ENCODE results near the gene HOXA4.

HOXA4 gene

DNA sequence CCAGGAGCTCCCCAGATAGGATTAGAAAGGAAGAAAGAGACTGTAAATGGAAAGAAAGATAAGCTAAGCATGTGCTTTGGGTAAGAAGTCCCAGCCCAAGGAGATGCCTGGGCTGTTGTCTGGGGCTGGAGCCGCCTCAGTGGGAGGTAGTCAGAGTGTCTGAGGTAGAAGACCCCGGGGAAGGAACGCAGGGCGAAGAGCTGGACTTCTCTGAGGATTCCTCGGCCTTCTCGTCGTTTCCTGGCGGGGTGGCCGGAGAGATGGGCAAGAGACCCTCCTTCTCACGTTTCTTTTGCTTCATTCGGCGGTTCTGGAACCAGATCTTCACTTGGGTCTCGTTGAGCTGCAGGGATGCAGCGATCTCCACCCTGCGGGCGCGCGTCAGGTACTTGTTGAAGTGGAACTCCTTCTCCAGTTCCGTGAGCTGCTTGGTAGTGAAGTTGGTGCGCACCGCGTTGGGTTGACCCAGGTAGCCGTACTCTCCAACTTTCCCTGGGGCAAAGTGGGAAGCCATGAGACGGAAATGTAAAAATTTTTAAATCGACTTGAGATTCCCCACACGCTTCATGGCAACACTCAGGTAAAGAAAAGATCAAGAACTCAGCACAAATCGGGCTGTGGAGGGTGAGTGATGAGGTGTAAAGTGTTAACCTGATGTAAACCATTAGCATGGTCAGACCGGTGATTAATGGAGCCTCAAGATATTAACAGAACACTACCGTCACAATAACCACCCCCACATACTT, 36.1 kb downstream of the HOXA4 start:
- Histone ChIP-seq H3K27me3 (ENCODE audit: insufficient read depth, low read length, poor library complexity, severe bottlenecking) (no peaks in the 10 kb centered on the region), H3K4me1 (ENCODE audit: insufficient read depth, low read length, poor library complexity, severe bottlenecking) (peaks cover 58% of the 10 kb centered on the region), H3K9me3 (ENCODE audit: insufficient read depth, low read depth, low read length) (no peaks in the 10 kb centered on the region), H3K79me2 (ENCODE audit: insufficient read depth, low read length) (peaks cover 54% of the 10 kb centered on the region), H3K36me3 (ENCODE audit: insufficient read depth, low read length) (no peaks in the 10 kb centered on the region), H3K9me2 (replicated peaks; ENCODE audit: low read depth, low read length) (no peaks in the 10 kb centered on the region), H3K4me3 (ENCODE audit: low read length, poor library complexity, severe bottlenecking) (peak overlapping the region; percentile 88), H3K9ac (ENCODE audit: low read depth, low read length, poor library complexity, severe bottlenecking) (peak overlapping the region; percentile 76), H3F3A (ENCODE audit: low read depth) (no peaks in the 10 kb centered on the region), H2AFZ (ENCODE audit: low read length) (no peak overlapping the region), H3K4me2 (ENCODE audit: low read depth, low read length, poor library complexity, severe bottlenecking) (peak overlapping the region; percentile 89), H4K20me1 (ENCODE audit: insufficient read depth, low read length, poor library complexity, severe bottlenecking) (peaks cover 17% of the 10 kb centered on the region)
- TF ChIP-seq, protein P1, sequence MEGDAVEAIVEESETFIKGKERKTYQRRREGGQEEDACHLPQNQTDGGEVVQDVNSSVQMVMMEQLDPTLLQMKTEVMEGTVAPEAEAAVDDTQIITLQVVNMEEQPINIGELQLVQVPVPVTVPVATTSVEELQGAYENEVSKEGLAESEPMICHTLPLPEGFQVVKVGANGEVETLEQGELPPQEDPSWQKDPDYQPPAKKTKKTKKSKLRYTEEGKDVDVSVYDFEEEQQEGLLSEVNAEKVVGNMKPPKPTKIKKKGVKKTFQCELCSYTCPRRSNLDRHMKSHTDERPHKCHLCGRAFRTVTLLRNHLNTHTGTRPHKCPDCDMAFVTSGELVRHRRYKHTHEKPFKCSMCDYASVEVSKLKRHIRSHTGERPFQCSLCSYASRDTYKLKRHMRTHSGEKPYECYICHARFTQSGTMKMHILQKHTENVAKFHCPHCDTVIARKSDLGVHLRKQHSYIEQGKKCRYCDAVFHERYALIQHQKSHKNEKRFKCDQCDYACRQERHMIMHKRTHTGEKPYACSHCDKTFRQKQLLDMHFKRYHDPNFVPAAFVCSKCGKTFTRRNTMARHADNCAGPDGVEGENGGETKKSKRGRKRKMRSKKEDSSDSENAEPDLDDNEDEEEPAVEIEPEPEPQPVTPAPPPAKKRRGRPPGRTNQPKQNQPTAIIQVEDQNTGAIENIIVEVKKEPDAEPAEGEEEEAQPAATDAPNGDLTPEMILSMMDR (conservative IDR thresholded peaks at IDR 0.05; ENCODE audit: low read length) = no peak
- no peak for TF ChIP-seq EZH2phosphoT487 (IDR thresholded peaks at IDR 0.05; ENCODE audit: borderline replicate concordance)

DNA sequence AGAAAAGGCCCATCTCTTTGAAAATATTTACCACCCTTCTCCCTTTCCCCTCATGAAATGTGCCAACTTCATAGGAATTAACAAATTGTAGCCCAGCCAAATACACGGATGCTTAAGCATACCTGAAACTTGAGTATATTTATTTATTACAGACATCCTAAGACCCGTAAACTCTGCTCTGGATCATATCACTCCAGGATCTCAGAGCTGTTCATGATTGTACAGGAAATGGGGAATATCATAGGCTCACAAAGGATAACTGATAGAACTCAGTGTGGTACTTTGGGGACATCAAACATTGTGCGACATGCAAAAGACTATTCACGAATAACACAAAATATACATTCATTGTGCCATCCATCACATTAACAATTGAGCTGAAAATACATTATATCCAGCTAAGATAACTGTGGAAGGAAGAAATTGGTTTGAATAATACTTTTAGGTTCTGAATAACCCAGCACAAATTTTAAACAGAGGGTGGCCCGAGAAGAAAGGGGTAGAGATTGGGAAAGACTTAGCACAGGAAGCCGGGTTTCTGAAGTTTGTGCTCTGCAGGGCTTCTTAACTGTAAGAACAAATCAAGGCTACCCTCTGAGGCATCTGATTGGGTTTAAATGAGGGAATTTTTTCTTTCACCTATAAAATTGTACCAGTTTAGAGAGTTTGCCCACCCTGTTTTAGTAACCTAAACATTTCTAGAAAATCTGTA, 37.2 kb downstream of the HOXA4 start:
- Histone ChIP-seq H3K36me3 (ENCODE audit: insufficient read depth, low read length) (no peaks in the 10 kb centered on the region), H3F3A (ENCODE audit: low read depth) (no peaks in the 10 kb centered on the region), H3K9me2 (replicated peaks; ENCODE audit: low read depth, low read length) (no peaks in the 10 kb centered on the region), H3K4me2 (ENCODE audit: low read depth, low read length, poor library complexity, severe bottlenecking) (peak overlapping the region; percentile 89), H3K27me3 (ENCODE audit: insufficient read depth, low read length, poor library complexity, severe bottlenecking) (no peaks in the 10 kb centered on the region), H2AFZ (ENCODE audit: low read length) (no peak overlapping the region), H3K9ac (ENCODE audit: low read depth, low read length, poor library complexity, severe bottlenecking) (no peak overlapping the region), H3K4me3 (ENCODE audit: low read length, poor library complexity, severe bottlenecking) (no peak overlapping the region), H3K4me1 (ENCODE audit: insufficient read depth, low read length, poor library complexity, severe bottlenecking) (peaks cover 54% of the 10 kb centered on the region), H3K79me2 (ENCODE audit: insufficient read depth, low read length) (peaks cover 42% of the 10 kb centered on the region), H3K9me3 (ENCODE audit: insufficient read depth, low read depth, low read length) (no peaks in the 10 kb centered on the region), H4K20me1 (ENCODE audit: insufficient read depth, low read length, poor library complexity, severe bottlenecking) (peaks cover 12% of the 10 kb centered on the region)
- no peak for TF ChIP-seq EZH2phosphoT487 (IDR thresholded peaks at IDR 0.05; ENCODE audit: borderline replicate concordance)
- TF ChIP-seq, protein P1 (conservative IDR thresholded peaks at IDR 0.05; ENCODE audit: low read length) = no peak

DNA sequence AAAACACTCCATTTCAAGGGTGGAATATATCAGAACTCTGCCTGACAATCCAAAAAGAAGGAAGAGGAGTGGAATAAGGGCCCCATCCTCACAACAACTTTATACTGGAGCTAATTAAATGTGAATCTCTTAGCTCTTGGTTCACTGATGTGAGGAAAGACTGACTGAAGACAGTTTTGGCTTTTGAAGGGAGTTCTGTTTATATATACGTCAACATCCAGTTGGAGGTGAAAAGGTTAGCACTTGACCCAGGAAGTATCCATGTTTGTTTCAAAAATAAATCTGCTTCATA, 37.8 kb downstream of the HOXA4 start:
- peaks cover 37% of the 10 kb centered on the region for H3K79me2 ChIP-seq (ENCODE audit: insufficient read depth, low read length)
- no peaks in the 10 kb centered on the region for H3K27me3 ChIP-seq (ENCODE audit: insufficient read depth, low read length, poor library complexity, severe bottlenecking)
- peak overlapping the region; percentile 89 for H3K4me2 ChIP-seq (ENCODE audit: low read depth, low read length, poor library complexity, severe bottlenecking)
- H2AFZ ChIP-seq (ENCODE audit: low read length) = no peak overlapping the region
- TF ChIP-seq EZH2phosphoT487 (IDR thresholded peaks at IDR 0.05; ENCODE audit: borderline replicate concordance) = no peak
- TF ChIP-seq, protein P1 (conservative IDR thresholded peaks at IDR 0.05; ENCODE audit: low read length) = no peak
- peak overlapping the region; percentile 54 for H3K4me3 ChIP-seq (ENCODE audit: low read length, poor library complexity, severe bottlenecking)
- no peak overlapping the region for H3K9ac ChIP-seq (ENCODE audit: low read depth, low read length, poor library complexity, severe bottlenecking)
- H4K20me1 ChIP-seq (ENCODE audit: insufficient read depth, low read length, poor library complexity, severe bottlenecking) = peaks cover 10% of the 10 kb centered on the region
- no peaks in the 10 kb centered on the region for H3K36me3 ChIP-seq (ENCODE audit: insufficient read depth, low read length)
- no peaks in the 10 kb centered on the region for H3F3A ChIP-seq (ENCODE audit: low read depth)
- no peaks in the 10 kb centered on the region for H3K9me2 ChIP-seq (replicated peaks; ENCODE audit: low read depth, low read length)
- peaks cover 48% of the 10 kb centered on the region for H3K4me1 ChIP-seq (ENCODE audit: insufficient read depth, low read length, poor library complexity, severe bottlenecking)
- no peaks in the 10 kb centered on the region for H3K9me3 ChIP-seq (ENCODE audit: insufficient read depth, low read depth, low read length)

All from Loucy (cell line).